Left lung (tissue), 10 donors: ENCODE data around the gene GATA5. TPM values are rescaled to one million over a fixed set of nuclear protein-coding genes. Genes with fewer than 3 reads are reported as not detected.
A peak's percentile ranks its signal among the peaks of the same experiment; 100 is the strongest.

ENCODE experiments used
- ATAC-seq: fragments of 200-7000 bp; cut with Tn5 transposase; one replicate; pipeline ENCODE4 v1.9.1; 2020; ENCODE audit warnings: moderate library complexity
- DNase-seq, 4 donors: peaks; one replicate each; pipeline ENCODE4 v3.0.0-alpha.2; 2013 to 2020
- H3K27ac ChIP-seq, 2 donors: fragments of 200-600 bp; sonication (generic) in 1 of 2; one replicate each; pipeline versions ENCODE4 v1.5.0 to v1.8.0; 2020 to 2021
- H3K27me3 ChIP-seq, 2 donors: fragments of 200-600 bp; sonication (generic) in 1 of 2; one replicate each; pipeline versions ENCODE4 v1.5.0 to v1.8.0; 2020 to 2021
- H3K36me3 ChIP-seq, 2 donors: fragments of 200-600 bp; sonication (generic) in 1 of 2; one replicate each; pipeline versions ENCODE4 v1.5.0 to v1.8.0; 2020 to 2021
- H3K4me1 ChIP-seq, 2 donors: fragments of 200-600 bp; one replicate each; pipeline ENCODE4 v1.8.0; 2021
- H3K4me3 ChIP-seq, 2 donors: fragments of 200-600 bp; sonication (generic) in 1 of 2; one replicate each; pipeline versions ENCODE4 v1.5.0 to v1.8.0; 2020 to 2021; ENCODE audit warnings: mild to moderate bottlenecking in 1 of 2
- H3K9me3 ChIP-seq, 2 donors: fragments of 200-600 bp; sonication (generic) in 1 of 2; one replicate each; pipeline versions ENCODE4 v1.5.0 to v1.8.0; 2020 to 2021
- intact Hi-C, 2 donors: fragments of 100-400 bp; cut with DNase I; formaldehyde crosslinking; loops; one replicate each; pipeline versions ENCODE4 v1.11.2 to v1.14.2; 2022
- polyA plus RNA-seq, 6 donors: library from polyadenylated mRNA; unstranded; fragments of 120-200 nt; gene quantifications; one replicate each; pipeline ENCODE4 v1.2.1, GENCODE V29; 2013; ENCODE audit not compliant: insufficient read length in 6 of 6
- total RNA-seq, 2 donors: library from RNA; stranded (reverse); fragmentation: NEBNext Ultra II Directional; extraction: Animal tissue kit (Norgen Biotek cat#: 25700); gene quantifications; one replicate each; pipeline ENCODE4 v1.2.1, GENCODE V29; 2021
- TF ChIP-seq, protein P1 (sequence below), 2 donors: fragments of 200-600 bp; sonication (generic) in 1 of 2; IDR thresholded peaks; one replicate each; pipeline versions ENCODE4 v1.5.0 to v1.8.0; 2021; ENCODE audit warnings: antibody characterized with exemption in 2 of 2
- donor health status: DM: no; HTN: yes; CAD: no.
- donor health status: DM: no; HTN: no; CAD: no.

Gene GATA5
- total and polyA plus RNA-seq, 8 donors, result 0.84 to 45.8 (median 30.9) TPM

DNA sequence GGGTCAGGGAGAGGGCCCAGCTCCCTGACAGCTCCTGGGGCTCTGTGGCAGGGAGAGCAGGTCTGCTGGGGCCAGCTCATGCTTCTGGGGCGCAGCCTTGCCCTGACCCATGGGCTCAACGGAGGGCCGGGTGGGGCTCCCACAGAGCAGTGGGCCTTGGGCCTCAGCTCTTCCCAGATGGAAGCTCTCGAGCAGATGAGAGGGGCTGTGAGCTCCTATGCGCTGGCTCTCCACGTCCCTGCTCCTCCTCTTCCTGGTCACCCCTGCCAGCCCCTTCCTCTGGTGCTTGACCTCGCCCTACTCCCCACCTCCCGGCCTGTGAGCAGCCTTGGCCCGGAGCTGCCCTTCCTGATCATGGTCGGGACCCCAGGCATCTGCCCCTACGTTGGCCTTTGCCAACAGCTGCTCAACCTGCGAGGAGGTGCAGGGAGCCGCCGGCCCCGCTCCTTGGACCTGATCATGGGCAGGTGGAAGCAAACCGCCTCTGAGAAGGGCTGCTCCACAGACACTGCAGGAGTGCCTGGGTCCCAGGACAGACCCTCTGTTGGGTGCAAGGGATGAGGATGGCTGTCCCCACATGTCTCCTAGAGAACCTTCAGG, 26.8 kb upstream of the GATA5 start:
- Histone ChIP-seq H3K27ac (peak overlapping the region in 1 of 2 donors; percentile 73), H3K9me3 (no peaks in the 10 kb centered on the region), H3K36me3 (no peaks in the 10 kb centered on the region), H3K4me3 (no peak overlapping the region), H3K27me3 (peaks cover 0 to 7% of the 10 kb centered on the region in 2 donors), H3K4me1 (peaks cover 0 to 27% of the 10 kb centered on the region in 2 donors)
- DNase-seq, result no peak
- intact Hi-C loops, result loop anchor here in 1 of 2 donors (5.0 kb wide), 1 partner anchor 115 kb away; no protein-coding TSS in a partner anchor
- ATAC-seq, result no peak
- TF ChIP-seq, protein P1, sequence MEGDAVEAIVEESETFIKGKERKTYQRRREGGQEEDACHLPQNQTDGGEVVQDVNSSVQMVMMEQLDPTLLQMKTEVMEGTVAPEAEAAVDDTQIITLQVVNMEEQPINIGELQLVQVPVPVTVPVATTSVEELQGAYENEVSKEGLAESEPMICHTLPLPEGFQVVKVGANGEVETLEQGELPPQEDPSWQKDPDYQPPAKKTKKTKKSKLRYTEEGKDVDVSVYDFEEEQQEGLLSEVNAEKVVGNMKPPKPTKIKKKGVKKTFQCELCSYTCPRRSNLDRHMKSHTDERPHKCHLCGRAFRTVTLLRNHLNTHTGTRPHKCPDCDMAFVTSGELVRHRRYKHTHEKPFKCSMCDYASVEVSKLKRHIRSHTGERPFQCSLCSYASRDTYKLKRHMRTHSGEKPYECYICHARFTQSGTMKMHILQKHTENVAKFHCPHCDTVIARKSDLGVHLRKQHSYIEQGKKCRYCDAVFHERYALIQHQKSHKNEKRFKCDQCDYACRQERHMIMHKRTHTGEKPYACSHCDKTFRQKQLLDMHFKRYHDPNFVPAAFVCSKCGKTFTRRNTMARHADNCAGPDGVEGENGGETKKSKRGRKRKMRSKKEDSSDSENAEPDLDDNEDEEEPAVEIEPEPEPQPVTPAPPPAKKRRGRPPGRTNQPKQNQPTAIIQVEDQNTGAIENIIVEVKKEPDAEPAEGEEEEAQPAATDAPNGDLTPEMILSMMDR (IDR thresholded peaks at IDR 0.05), result no peak

DNA sequence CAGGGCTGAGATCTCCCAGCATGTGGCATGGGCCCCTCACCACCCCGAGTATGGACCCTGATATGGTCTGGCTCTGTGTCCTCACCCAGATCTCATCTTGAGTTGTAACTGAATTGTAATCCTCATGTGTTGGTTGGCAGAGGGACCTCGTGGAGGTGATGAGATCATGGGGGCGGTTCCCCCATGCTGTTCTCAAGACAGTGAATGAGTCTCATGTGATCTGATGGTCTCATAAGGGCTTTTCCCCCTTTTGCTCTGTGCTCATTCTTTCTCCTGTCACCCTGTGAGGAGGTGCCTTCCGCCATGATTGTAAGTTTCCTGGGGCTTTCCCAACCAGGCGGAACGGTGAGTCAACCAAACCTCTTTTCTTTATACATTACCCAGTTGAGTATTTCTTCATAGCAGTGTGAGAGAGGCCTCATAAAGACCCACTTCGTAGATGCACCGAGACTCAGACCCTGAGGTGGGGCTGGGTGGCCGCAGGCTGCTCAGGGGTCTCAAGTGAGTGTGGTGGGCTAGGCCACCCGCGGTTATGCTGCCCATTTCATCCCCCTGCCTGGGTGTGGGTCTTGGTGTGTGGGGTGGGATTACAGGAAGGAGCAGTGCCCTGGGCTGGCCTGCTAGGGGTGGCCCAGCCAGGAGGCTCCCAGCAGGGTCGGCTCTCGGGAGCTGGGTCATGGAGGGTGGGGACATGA, 26.2 kb upstream of the GATA5 start:
- no peak overlapping the region for H3K4me3 ChIP-seq
- intact Hi-C loops, result loop anchor here in 1 of 2 donors (5.0 kb wide), 1 partner anchor 115 kb away; no protein-coding TSS in a partner anchor
- peak; percentile 20 for ATAC-seq
- H3K27ac ChIP-seq, result peak overlapping the region in 1 of 2 donors; percentile 73
- TF ChIP-seq, protein P1 (IDR thresholded peaks at IDR 0.05), result no peak
- H3K36me3 ChIP-seq, result no peaks in the 10 kb centered on the region
- DNase-seq, result no peak
- peaks cover 0 to 10% of the 10 kb centered on the region in 2 donors for H3K27me3 ChIP-seq
- no peaks in the 10 kb centered on the region for H3K9me3 ChIP-seq
- peaks cover 0 to 27% of the 10 kb centered on the region in 2 donors for H3K4me1 ChIP-seq

DNA sequence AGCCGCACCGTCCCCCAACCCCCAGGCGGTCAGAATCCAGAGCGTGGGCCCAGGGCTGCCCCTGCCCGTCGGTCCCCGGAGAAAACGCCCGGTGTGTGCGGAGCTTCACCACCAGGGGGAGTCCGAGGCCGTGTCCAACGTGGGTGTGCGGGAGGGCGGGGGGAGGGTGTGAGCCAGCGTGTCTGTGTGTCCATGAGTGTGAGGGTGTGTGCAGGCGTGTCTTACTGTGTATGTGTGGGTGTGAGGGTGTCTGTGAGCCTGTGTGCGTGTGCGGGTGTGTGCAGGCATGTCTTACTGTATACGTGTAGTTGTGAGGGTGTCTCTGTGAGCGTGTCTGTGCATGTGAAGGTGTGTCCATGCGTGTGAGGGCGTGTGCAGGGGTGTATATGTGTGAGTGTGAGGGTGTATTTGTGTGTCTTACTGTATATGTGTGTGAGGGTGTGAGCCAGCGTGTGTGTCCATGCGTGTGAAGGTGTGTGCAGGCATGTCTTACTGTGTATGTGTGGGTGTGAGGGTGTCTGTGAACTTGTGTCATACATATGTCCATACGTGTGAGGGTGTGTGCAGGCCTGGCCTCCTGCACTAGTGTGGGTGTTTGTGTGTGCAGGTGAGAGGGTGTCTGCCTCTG, 24.6 kb upstream of the GATA5 start:
- peak; percentile 88 for ATAC-seq
- peak in 3 of 4 donors; percentile 73 to 95 (median 75) for DNase-seq
- Histone ChIP-seq H3K9me3 (no peaks in the 10 kb centered on the region), H3K36me3 (no peaks in the 10 kb centered on the region), H3K4me3 (no peak overlapping the region), H3K27ac (no peak overlapping the region), H3K4me1 (peaks cover 0 to 27% of the 10 kb centered on the region in 2 donors), H3K27me3 (peaks cover 0 to 24% of the 10 kb centered on the region in 2 donors)
- TF ChIP-seq, protein P1 (IDR thresholded peaks at IDR 0.05), result peak; percentile 73 to 86
- intact Hi-C loops, result loop anchor here in 1 of 2 donors (5.0 kb wide), 1 partner anchor 117 kb away; no protein-coding TSS in a partner anchor

DNA sequence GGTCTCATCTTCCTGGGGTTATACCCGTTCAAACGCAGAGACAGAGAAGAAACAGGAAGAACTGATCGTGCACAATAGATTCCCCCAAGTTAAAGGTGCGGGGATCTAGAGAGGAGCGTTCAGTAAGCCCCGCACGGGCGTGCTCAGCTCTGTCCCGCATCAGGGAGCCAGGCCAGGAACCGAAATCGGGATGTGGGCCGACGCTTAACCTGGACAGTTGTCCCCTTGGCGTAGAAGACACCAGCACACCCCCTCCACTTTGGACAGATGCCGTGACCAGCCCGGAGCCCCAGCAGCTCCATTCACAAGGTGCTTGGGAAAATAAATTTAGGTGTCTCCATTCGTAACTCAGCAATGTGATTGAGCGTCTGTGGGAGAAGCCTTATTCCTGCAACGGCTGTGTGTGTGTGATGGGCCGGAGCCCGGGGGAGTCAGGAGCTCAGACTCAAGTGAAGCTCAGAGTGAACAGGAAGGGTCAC, 24.0 kb upstream of the GATA5 start:
- Histone ChIP-seq H3K4me3 (no peak overlapping the region), H3K9me3 (no peaks in the 10 kb centered on the region), H3K36me3 (no peaks in the 10 kb centered on the region), H3K27me3 (peaks cover 0 to 26% of the 10 kb centered on the region in 2 donors), H3K4me1 (peaks cover 0 to 27% of the 10 kb centered on the region in 2 donors), H3K27ac (no peak overlapping the region)
- intact Hi-C loops, result loop anchor here in 1 of 2 donors (5.0 kb wide), 1 partner anchor 118 kb away; no protein-coding TSS in a partner anchor
- DNase-seq (no peak), ATAC-seq (no peak)
- TF ChIP-seq, protein P1 (IDR thresholded peaks at IDR 0.05), result no peak
